ENCODE data around the gene SLC6A19.
"Not testable (repeated sequence)": the region's sequence is repeated elsewhere in the genome, so short reads cannot be mapped to it uniquely, and the experiment has no call there.

SLC6A19 gene

GRCh38 chr5:1249366-1250280, 48.2 kb downstream of the SLC6A19 start:
- no peak for DNase-seq

GRCh38 chr5:1251678-1252580, 50.5 kb downstream of the SLC6A19 start:
- no peak for DNase-seq

GRCh38 chr5:1252681-1253080, 51.3 kb downstream of the SLC6A19 start:
- no peak for DNase-seq

GRCh38 chr5:1253456-1254105, 52.2 kb downstream of the SLC6A19 start:
- no peak for DNase-seq

GRCh38 chr5:1254196-1254595, 52.8 kb downstream of the SLC6A19 start:
- no peak for DNase-seq

- no peak for DNase-seq
Observed at GRCh38 chr5:1255081-1255561, 53.7 kb downstream of the SLC6A19 start.

GRCh38 chr5:1256776-1257175, 55.4 kb downstream of the SLC6A19 start:
- no peak for DNase-seq

GRCh38 chr5:1257363-1257762, 56.0 kb downstream of the SLC6A19 start:
- DNase-seq = no peak

- DNase-seq = no peak
Observed at GRCh38 chr5:1257841-1258240, 56.4 kb downstream of the SLC6A19 start.

- DNase-seq = no peak
Observed at GRCh38 chr5:1259806-1260480, 58.5 kb downstream of the SLC6A19 start.

GRCh38 chr5:1261643-1262042, 60.2 kb downstream of the SLC6A19 start:
- no peak for DNase-seq

- DNase-seq = no peak
Observed at GRCh38 chr5:1262381-1262780, 61.0 kb downstream of the SLC6A19 start.

- no peak for DNase-seq
Observed at GRCh38 chr5:1264211-1264610, 62.8 kb downstream of the SLC6A19 start.

GRCh38 chr5:1265026-1265425, 63.6 kb downstream of the SLC6A19 start:
- no peak for DNase-seq

GRCh38 chr5:1265461-1266455, 64.4 kb downstream of the SLC6A19 start:
- DNase-seq = no peak

- DNase-seq = no peak
Observed at GRCh38 chr5:1266791-1267190, 65.4 kb downstream of the SLC6A19 start.

GRCh38 chr5:1267464-1267863, 66.1 kb downstream of the SLC6A19 start:
- not testable (repeated sequence) for DNase-seq

GRCh38 chr5:1268056-1268455, 66.7 kb downstream of the SLC6A19 start:
- no peak for DNase-seq

GRCh38 chr5:1268666-1269065, 67.3 kb downstream of the SLC6A19 start:
- no peak for DNase-seq

- DNase-seq = no peak
Observed at GRCh38 chr5:1270426-1270825, 69.0 kb downstream of the SLC6A19 start.

Data from NCI-H526 treated with DMSO at 0.1 percent for 48 hours (cell line).